Thoracic aorta (tissue), 2 donors: ENCODE measurements around the gene CORO1C. TPM values are rescaled to one million over a fixed set of nuclear protein-coding genes. Genes with fewer than 3 reads are reported as not detected.

Experiments used
- ATAC-seq: fragments of 150-250 bp; one replicate; pipeline ENCODE4 v1.8.0; 2017; ENCODE audit warnings: low read depth; ENCODE audit not compliant: insufficient number of reproducible peaks, low FRiP score
- DNase-seq: peaks from one replicate; pipeline ENCODE4 v3.0.0-alpha.2; 2020; ENCODE audit warnings: low spot score
- H3K27ac ChIP-seq, 2 donors: fragments of 200-600 bp; sonication (generic); 1 replicate in 1 of 2; 2 replicates in 1 of 2; pipeline ENCODE4 v1.5.1; 2016; ENCODE audit warnings: mild to moderate bottlenecking in 2 of 2, moderate library complexity in 2 of 2
- H3K27me3 ChIP-seq: fragments of 200-600 bp; sonication (generic); replicated peaks from 2 replicates; pipeline ENCODE4 v1.6.0; 2016; ENCODE audit warnings: mild to moderate bottlenecking; ENCODE audit not compliant: insufficient read depth
- H3K36me3 ChIP-seq: fragments of 200-600 bp; sonication (generic); one replicate; pipeline ENCODE4 v1.5.1; 2016
- H3K4me1 ChIP-seq, 2 donors: fragments of 200-600 bp; sonication (generic); 1 replicate in 1 of 2; 2 replicates in 1 of 2; pipeline versions ENCODE4 v1.5.1 to v1.6.0; 2016; ENCODE audit warnings: low read depth in 2 of 2, mild to moderate bottlenecking in 1 of 2; ENCODE audit not compliant: control insufficient read depth in 1 of 2
- H3K4me3 ChIP-seq: fragments of 200-600 bp; sonication (generic); 2 replicates; pipeline ENCODE4 v1.5.1; 2016; ENCODE audit warnings: mild to moderate bottlenecking
- H3K9me3 ChIP-seq: fragments of 200-600 bp; sonication (generic); 2 replicates; pipeline ENCODE4 v1.5.1; 2016
- CTCF ChIP-seq: fragments of 200-600 bp; sonication (generic); IDR thresholded peaks from one replicate; pipeline ENCODE4 v1.5.1; 2019; ENCODE audit warnings: antibody characterized with exemption
- total RNA-seq, 2 donors: library from RNA; depleted of rRNA; stranded (reverse); fragments of >200 nt; gene quantifications; one replicate each; pipeline versions ENCODE4 v1.1.0 to v1.2.3, GENCODE V29; 2016

The CORO1C gene
- total RNA-seq, 2 donors from 2014 or later = 157 to 208 TPM

GRCh38 chr12:108602976-108603704 lies 128.2 kb downstream of the CORO1C start:
- Histone ChIP-seq H3K27me3 (no peaks in the 10 kb centered on the region), H3K36me3 (no peaks in the 10 kb centered on the region), H3K4me3 (no peak overlapping the region), H3K27ac (no peak overlapping the region), H3K9me3 (no peaks in the 10 kb centered on the region), H3K4me1 (no peaks in the 10 kb centered on the region)
- ATAC-seq (no peak), DNase-seq (no peak)
- TF ChIP-seq CTCF = no peak

- DNase-seq (no peak), ATAC-seq (no peak)
- Histone ChIP-seq H3K27me3 (no peaks in the 10 kb centered on the region), H3K4me1 (no peaks in the 10 kb centered on the region), H3K4me3 (no peak overlapping the region), H3K36me3 (no peaks in the 10 kb centered on the region), H3K27ac (no peak overlapping the region), H3K9me3 (no peaks in the 10 kb centered on the region)
- no peak for TF ChIP-seq CTCF
Measured at GRCh38 chr12:108602209-108602705, 129.1 kb downstream of the CORO1C start.

- no peaks in the 10 kb centered on the region for H3K4me1 ChIP-seq
- H3K9me3 ChIP-seq = no peaks in the 10 kb centered on the region
- H3K36me3 ChIP-seq = no peaks in the 10 kb centered on the region
- no peaks in the 10 kb centered on the region for H3K27me3 ChIP-seq
- no peak overlapping the region for H3K4me3 ChIP-seq
- TF ChIP-seq CTCF = no peak
- no peak for ATAC-seq
- no peak overlapping the region for H3K27ac ChIP-seq
- no peak for DNase-seq
Measured at GRCh38 chr12:108600702-108601007, 130.7 kb downstream of the CORO1C start.

- Histone ChIP-seq H3K27me3 (no peaks in the 10 kb centered on the region), H3K4me1 (no peaks in the 10 kb centered on the region)
- no peak for ATAC-seq
Measured at GRCh38 chr12:108599948-108600701, 131.2 kb downstream of the CORO1C start.

More at GRCh38 chr12:108599948-108600701, 131.2 kb downstream of the CORO1C start:
- Histone ChIP-seq H3K27ac (no peak overlapping the region), H3K9me3 (no peaks in the 10 kb centered on the region), H3K4me3 (no peak overlapping the region), H3K36me3 (no peaks in the 10 kb centered on the region)
- TF ChIP-seq CTCF = no peak
- DNase-seq = no peak
